Measurements from ENCODE around the gene SIDT2.

SIDT2 gene

GRCh38 chr11:117189941-117190544 lies 11.5 kb downstream of the SIDT2 start:
- DNase-seq: no peak

- no peak for DNase-seq
Measured at GRCh38 chr11:117191680-117192400, 13.3 kb downstream of the SIDT2 start.

DNA sequence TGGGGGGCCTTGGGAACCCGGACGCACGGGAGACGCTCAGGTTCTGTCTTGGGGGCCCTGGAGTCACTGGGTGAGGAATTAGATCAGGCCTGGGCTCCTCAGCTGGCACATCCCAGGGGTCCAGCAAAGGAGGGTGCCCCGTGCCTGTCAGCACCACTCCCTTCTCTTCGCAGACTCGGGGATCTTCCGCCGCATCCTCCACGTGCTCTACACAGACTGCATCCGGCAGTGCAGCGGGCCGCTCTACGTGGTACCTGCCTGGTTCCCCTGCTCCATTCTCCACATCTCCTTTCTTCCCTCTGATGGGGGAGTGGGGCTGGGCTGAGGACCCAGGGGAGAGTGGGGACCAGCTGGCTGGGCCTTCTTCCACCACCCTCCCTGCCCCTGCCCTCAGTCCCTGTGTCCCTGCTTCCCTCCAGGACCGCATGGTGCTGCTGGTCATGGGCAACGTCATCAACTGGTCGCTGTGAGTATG lies 13.9 kb downstream of the SIDT2 start:
- no peak for DNase-seq

DNA sequence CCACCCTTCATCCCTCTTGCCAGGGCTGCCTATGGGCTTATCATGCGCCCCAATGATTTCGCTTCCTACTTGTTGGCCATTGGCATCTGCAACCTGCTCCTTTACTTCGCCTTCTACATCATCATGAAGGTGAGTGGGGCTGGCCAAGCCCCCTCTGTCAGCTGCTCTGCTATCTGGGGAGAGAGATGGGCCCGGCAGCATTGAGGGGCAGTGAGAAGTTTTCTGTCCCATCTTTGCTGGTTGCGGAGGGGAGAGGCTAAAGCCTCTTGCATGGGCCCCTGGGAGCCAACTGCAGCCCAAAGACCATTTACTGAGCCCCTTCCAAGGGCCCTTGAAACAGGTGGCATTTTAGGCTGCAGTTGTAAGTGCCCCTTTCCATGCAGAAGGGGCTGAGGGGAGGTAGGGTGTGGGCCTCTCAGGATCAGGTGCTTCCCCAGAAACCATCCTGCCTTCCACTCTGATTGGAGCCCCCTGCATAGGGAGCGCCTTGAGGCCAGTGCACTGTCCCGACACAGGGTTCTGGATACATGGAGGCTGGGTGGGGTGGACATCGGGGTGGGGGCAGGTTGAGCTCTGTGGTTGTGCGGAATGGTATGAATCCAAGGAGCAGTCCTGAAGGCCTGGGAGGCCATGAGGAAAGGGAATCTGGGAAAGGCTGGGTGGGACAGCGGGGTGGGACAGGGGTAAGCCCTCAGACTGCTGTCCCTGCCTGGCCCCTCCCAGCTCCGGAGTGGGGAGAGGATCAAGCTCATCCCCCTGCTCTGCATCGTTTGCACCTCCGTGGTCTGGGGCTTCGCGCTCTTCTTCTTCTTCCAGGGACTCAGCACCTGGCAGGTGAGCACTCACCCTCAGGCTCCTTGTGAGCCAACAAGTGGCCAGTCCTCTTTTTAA lies 14.8 kb downstream of the SIDT2 start:
- DNase-seq: no peak

GRCh38 chr11:117194267-117194666 lies 15.7 kb downstream of the SIDT2 start:
- DNase-seq: no peak

- DNase-seq: no peak
Measured at GRCh38 chr11:117195258-117195657, 16.7 kb downstream of the SIDT2 start.

DNA sequence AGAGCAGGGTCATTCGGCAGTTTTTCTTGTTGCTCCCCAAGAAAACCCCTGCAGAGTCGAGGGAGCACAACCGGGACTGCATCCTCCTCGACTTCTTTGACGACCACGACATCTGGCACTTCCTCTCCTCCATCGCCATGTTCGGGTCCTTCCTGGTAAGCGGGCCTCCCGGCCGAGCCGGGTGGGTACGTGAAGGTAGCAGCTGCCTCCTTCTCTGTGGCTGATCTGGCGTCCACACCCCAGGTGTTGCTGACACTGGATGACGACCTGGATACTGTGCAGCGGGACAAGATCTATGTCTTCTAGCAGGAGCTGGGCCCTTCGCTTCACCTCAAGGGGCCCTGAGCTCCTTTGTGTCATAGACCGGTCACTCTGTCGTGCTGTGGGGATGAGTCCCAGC lies 17.2 kb downstream of the SIDT2 start:
- no peak for DNase-seq

GRCh38 chr11:117197006-117197405 lies 18.5 kb downstream of the SIDT2 start:
- no peak for DNase-seq

DNA sequence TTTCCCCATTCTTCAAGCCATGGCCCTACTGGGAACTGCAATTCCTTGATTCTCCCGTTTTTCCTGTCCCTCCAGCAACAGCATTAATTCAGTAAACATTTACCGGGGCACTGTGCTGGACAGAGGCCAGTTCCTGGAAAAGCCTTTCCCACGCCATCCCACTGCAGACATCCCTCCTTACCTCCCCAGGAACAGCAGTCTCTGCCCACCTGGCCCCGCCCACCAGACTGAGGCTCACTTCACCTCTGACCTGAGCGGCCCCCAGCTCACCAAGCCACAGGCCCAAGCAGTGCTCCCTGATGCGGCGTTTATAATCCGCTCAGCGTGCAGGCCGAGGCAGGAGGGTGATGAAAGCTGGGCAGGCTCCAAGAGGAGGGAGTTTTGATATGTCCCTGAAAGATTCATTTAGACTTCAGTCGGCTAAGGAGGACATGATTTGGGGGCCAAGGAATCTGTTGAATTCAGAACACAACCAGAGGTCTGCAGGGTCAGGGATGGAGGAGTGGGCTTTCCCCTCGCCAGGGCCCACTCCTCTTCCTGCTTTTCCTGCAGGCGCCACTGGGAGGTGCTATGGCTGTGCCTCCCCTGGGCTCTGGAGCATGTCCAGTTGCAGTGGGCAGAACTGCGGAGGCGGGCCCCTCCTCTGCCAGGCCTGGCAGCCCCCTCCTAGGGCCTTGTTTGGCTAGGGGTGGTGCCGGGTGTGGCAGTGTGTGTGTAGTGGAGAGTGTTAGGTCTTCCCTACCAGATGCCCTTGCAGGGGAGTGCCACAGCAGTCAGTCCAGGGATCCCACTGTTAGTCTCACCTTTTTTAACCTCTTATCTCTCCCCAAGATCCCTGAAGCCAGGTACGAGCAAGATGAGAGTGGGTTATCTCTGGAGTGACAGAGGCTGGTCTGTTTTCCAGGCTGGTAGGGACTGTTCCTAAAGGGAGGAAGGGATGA lies 19.2 kb downstream of the SIDT2 start:
- no peak for DNase-seq

- DNase-seq: no peak
Measured at GRCh38 chr11:117198613-117199012, 20.1 kb downstream of the SIDT2 start.

DNA sequence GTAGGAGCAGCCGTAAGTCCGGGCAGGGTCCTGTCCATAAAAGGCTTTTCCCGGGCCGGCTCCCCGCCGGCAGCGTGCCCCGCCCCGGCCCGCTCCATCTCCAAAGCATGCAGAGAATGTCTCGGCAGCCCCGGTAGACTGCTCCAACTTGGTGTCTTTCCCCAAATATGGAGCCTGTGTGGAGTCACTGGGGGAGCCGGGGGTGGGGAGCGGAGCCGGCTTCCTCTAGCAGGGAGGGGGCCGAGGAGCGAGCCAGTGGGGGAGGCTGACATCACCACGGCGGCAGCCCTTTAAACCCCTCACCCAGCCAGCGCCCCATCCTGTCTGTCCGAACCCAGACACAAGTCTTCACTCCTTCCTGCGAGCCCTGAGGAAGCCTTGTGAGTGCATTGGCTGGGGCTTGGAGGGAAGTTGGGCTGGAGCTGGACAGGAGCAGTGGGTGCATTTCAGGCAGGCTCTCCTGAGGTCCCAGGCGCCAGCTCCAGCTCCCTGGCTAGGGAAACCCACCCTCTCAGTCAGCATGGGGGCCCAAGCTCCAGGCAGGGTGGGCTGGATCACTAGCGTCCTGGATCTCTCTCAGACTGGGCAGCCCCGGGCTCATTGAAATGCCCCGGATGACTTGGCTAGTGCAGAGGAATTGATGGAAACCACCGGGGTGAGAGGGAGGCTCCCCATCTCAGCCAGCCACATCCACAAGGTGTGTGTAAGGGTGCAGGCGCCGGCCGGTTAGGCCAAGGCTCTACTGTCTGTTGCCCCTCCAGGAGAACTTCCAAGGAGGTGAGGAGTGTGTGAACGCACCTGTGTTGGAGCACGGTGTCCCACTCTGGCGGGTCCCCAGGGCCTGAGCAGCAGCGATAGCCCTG lies 20.7 kb downstream of the SIDT2 start, which contains the start of gene TAGLN:
TSS of gene TAGLN (plus strand) at position 318 of the 863 bp plus-strand sequence. CDS start 3,644 bp downstream, outside the sequence.
- no peak for DNase-seq

GRCh38 chr11:117199916-117200812 lies 21.6 kb downstream of the SIDT2 start:
- no peak for DNase-seq

DNA sequence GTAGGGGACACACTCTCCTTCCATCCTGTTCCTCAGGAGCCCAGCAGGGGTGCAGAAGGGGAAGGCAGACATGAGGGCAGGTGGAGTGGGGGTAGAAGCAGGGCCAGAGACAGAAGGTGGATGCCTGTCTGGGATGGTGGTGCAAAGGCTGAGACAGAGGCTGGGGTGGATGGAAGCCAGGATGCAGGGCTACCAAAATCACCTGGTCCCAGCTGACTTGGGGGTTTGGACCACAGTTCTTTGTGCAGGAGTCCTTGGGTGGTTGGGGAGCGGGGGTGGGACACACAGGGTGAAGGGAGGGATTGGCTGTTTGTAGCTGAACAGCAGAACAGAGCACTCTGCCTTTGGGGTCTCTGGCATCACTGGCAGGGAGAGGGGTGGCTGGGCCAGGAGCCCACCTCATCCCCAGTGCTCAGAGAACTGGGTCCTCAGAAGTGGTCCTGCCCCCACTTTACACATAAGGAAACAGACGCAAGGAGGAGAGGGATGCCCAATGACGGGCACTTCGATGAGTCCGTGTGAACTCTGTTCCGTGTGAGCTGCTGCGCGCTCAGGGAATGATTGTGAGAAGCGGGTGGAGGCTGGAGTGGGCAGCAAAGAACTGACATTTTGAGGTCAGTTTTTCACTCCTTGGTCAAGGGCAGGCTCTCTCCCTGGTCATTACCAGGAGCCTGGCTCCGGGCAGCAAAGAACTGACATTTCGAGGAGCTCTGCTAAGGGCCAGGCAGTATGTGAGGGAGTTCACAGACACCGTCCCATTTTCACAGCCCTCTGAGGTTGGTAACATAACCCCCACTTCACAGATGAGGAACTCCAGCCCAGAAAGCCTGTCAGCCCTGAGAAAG lies 22.5 kb downstream of the SIDT2 start:
- DNase-seq: no peak

DNA sequence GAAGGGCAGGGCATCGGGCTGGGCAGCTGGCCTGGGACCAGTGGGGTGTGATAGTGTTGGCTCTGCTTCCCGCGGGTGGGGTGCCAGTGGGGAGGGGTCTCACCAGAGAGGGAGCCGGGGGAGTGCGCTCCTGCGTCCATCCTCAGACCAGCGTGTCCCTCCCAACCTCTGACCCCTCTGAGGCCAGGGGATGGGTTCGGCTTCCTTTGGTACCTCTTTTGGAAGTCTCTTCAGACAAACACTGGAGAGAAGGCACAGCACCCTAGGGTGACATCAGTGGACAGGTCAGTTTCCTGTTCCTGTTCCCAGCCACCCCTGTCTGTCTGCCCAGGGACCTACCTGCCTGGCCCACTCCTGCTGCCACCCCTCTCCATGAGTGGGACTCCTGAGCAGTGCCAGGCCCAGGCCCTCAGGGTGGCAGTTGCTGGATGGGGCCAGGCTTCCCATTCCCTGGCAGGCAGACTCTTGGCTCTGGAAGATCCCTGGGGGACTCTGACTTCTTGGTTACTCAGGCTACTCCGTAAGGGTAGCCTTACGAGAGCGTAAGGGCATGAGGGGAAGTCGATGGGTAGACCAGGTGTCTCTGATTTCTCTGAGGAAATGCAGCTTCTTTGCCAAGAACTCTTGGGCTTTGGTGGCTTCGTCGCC lies 23.2 kb downstream of the SIDT2 start:
- DNase-seq: no peak

GRCh38 chr11:117202386-117203068 lies 24.0 kb downstream of the SIDT2 start:
- DNase-seq: no peak

GRCh38 chr11:117203069-117203407 lies 24.5 kb downstream of the SIDT2 start:
- DNase-seq: no peak

DNA sequence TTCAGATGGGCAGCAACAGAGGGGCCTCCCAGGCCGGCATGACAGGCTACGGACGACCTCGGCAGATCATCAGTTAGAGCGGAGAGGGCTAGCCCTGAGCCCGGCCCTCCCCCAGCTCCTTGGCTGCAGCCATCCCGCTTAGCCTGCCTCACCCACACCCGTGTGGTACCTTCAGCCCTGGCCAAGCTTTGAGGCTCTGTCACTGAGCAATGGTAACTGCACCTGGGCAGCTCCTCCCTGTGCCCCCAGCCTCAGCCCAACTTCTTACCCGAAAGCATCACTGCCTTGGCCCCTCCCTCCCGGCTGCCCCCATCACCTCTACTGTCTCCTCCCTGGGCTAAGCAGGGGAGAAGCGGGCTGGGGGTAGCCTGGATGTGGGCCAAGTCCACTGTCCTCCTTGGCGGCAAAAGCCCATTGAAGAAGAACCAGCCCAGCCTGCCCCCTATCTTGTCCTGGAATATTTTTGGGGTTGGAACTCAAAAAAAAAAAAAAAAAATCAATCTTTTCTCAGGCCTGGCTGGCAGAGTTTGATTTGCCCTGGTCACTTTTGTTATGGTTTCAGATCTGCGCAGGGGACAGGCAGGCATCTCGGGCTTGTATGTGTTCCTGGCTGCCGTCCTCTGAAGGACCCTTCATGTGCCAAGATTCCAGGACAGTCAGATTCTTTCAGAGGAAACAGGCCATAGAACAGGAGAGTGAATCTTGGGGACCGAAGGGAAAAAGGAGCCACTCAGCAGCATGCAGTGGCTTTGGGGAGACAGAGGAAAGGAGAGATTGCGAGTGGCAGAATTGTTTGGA lies 25.9 kb downstream of the SIDT2 start:
- no peak for DNase-seq

All from T-helper 2 cell (primary cell).